A673 (cell line): ENCODE measurements around the gene ZFPL1.

Source experiments
- EZH2 ChIP-seq: fragments of 200-600 bp; sonication (generic); IDR thresholded peaks from 2 replicates; pipeline ENCODE4 v1.6.1; 2017; ENCODE audit warnings: borderline replicate concordance, low read depth, mild to moderate bottlenecking, mixed read lengths, antibody characterized with exemption, low read length; ENCODE audit not compliant: poor library complexity, severe bottlenecking
- TF ChIP-seq, protein P1 (sequence below): fragments of 300-800, 200-600 bp; sonication (generic); conservative IDR thresholded peaks from 2 replicates; pipeline ENCODE4 v1.5.1; 2017; ENCODE audit warnings: low read depth, mild to moderate bottlenecking, antibody characterized with exemption, low read length, moderate library complexity, mixed read lengths

DNA sequence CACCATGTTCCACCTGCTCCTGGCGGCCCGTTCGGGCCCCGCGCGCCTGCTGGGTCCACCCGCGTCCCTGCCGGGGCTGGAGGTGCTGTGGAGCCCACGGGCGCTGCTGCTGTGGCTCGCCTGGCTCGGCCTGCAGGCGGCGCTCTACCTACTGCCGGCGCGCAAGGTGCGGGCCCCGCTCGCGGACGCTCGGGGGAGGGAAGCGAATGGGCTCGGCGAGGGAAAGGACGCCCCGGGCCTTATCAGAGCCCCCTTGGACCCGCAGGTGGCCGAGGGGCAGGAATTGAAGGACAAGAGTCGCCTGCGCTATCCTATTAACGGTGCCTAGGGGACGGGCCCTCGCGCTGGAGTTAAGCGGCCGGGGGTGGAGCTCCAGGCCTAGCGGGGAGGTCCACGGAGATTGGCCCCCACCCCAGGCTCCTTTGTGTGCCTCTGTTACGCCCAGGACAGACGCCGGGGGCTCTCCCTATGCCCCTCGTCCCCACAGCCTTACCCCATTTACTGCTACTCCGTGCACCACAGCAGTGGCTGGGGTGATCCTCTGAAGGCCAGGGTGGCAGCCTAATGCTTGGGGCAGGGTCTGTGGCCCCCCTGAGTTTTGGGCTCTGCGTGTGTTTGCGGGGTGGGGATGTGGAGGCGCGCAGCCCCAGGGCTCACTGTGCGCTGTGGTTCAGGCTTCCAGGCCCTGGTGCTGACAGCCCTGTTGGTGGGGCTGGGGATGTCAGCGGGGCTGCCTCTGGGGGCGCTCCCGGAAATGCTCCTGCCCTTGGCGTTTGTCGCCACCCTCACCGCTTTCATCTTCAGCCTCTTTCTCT is 28.7 kb downstream of the ZFPL1 start:
- TF ChIP-seq, protein P1, sequence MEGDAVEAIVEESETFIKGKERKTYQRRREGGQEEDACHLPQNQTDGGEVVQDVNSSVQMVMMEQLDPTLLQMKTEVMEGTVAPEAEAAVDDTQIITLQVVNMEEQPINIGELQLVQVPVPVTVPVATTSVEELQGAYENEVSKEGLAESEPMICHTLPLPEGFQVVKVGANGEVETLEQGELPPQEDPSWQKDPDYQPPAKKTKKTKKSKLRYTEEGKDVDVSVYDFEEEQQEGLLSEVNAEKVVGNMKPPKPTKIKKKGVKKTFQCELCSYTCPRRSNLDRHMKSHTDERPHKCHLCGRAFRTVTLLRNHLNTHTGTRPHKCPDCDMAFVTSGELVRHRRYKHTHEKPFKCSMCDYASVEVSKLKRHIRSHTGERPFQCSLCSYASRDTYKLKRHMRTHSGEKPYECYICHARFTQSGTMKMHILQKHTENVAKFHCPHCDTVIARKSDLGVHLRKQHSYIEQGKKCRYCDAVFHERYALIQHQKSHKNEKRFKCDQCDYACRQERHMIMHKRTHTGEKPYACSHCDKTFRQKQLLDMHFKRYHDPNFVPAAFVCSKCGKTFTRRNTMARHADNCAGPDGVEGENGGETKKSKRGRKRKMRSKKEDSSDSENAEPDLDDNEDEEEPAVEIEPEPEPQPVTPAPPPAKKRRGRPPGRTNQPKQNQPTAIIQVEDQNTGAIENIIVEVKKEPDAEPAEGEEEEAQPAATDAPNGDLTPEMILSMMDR: peak; percentile 91
- no peak for TF ChIP-seq EZH2
